HG02884 (cell line): ENCODE results near the gene MAML2.
"Not testable (repeated sequence)": the region's sequence is repeated elsewhere in the genome, so short reads cannot be mapped to it uniquely, and the experiment has no call there.

Experiments used
- ATAC-seq: cut with Tn5 transposase; IDR thresholded peaks from one replicate; pipeline ENCODE4 v1.9.1; 2021; ENCODE audit warnings: mild to moderate bottlenecking, moderate library complexity; ENCODE audit not compliant: unreplicated experiment

The MAML2 gene

GRCh38 chr11:96272529-96273222 lies 70.3 kb downstream of the MAML2 start:
- ATAC-seq = no peak

- no peak for ATAC-seq
These were observed 71.2 kb downstream of the MAML2 start for GRCh38 chr11:96271777-96272176.

GRCh38 chr11:96271352-96271751 lies 71.6 kb downstream of the MAML2 start:
- ATAC-seq = not testable (repeated sequence)

- not testable (repeated sequence) for ATAC-seq
These were observed 74.5 kb downstream of the MAML2 start for GRCh38 chr11:96268527-96268926.

GRCh38 chr11:96267496-96268032 lies 75.4 kb downstream of the MAML2 start:
- ATAC-seq = peak; percentile 97

GRCh38 chr11:96267001-96267495 lies 75.9 kb downstream of the MAML2 start:
- ATAC-seq = no peak

- ATAC-seq = no peak
These were observed 77.0 kb downstream of the MAML2 start for GRCh38 chr11:96265972-96266371.

- ATAC-seq = no peak
These were observed 77.7 kb downstream of the MAML2 start for GRCh38 chr11:96265220-96265737.

- ATAC-seq = no peak
These were observed 78.6 kb downstream of the MAML2 start for GRCh38 chr11:96264364-96264763.

GRCh38 chr11:96263238-96263763 lies 79.7 kb downstream of the MAML2 start:
- no peak for ATAC-seq

GRCh38 chr11:96260532-96260931 lies 82.5 kb downstream of the MAML2 start:
- no peak for ATAC-seq

- ATAC-seq = no peak
These were observed 82.9 kb downstream of the MAML2 start for GRCh38 chr11:96260067-96260511.

- ATAC-seq = no peak
These were observed 83.7 kb downstream of the MAML2 start for GRCh38 chr11:96259134-96259830.

GRCh38 chr11:96257972-96258934 lies 84.7 kb downstream of the MAML2 start:
- peak; percentile 54 for ATAC-seq

GRCh38 chr11:96257036-96257435 lies 86.0 kb downstream of the MAML2 start:
- ATAC-seq = no peak

GRCh38 chr11:96256215-96257011 lies 86.6 kb downstream of the MAML2 start:
- ATAC-seq = peak; percentile 28

- no peak for ATAC-seq
These were observed 88.1 kb downstream of the MAML2 start for GRCh38 chr11:96254854-96255253.

GRCh38 chr11:96254087-96254486 lies 88.9 kb downstream of the MAML2 start:
- ATAC-seq = peak; percentile 50

GRCh38 chr11:96246718-96247552 lies 96.1 kb downstream of the MAML2 start:
- no peak for ATAC-seq
